Kidney (tissue), 14 donors: ENCODE results near the gene TRIM59. TPM values are rescaled to one million over a fixed set of nuclear protein-coding genes. Genes with fewer than 3 reads are reported as not detected.

Experiments used
- DNase-seq, 5 donors: peaks; one replicate each; pipeline ENCODE4 v3.0.0-alpha.2; 2013 to 2020
- FAIRE-seq: peaks from 2 replicates; lab custom pipeline; 2012; peaks lifted over from hg19 to GRCh38; lab: Jason Lieb, UNC
- H3K27ac ChIP-seq, 2 donors: one replicate each; pipeline ENCODE4 v1.7.0; 2013; ENCODE audit warnings: low read depth in 2 of 2, low read length in 2 of 2, inconsistent platforms in 1 of 2
- H3K27me3 ChIP-seq: one replicate; pipeline ENCODE4 v1.7.1; 2013; ENCODE audit warnings: low read length, inconsistent platforms; ENCODE audit not compliant: control insufficient read depth, insufficient read depth
- H3K36me3 ChIP-seq, 3 donors: one replicate each; pipeline versions ENCODE4 v1.7.0 to v1.7.1; 2013; ENCODE audit warnings: low read length in 3 of 3, control low read depth in 1 of 3, inconsistent platforms in 1 of 3; ENCODE audit not compliant: insufficient read depth in 3 of 3, control insufficient read depth in 2 of 3
- H3K4me1 ChIP-seq, 3 donors: one replicate each; pipeline versions ENCODE4 v1.7.0 to v1.7.1; 2013; ENCODE audit warnings: low read length in 3 of 3, inconsistent platforms in 1 of 3, low read depth in 1 of 3; ENCODE audit not compliant: control insufficient read depth in 2 of 3, insufficient read depth in 2 of 3
- H3K4me3 ChIP-seq, 3 donors: one replicate each; pipeline versions ENCODE4 v1.7.0 to v1.8.1; 2013; ENCODE audit warnings: low read length in 3 of 3, control low read depth in 1 of 3, inconsistent platforms in 1 of 3
- H3K9ac ChIP-seq, 3 donors: one replicate each; pipeline versions ENCODE4 v1.7.0 to v1.7.1; 2013; ENCODE audit warnings: low read length in 3 of 3, control low read depth in 1 of 3, inconsistent platforms in 1 of 3
- H3K9me3 ChIP-seq, 3 donors: one replicate each; pipeline versions ENCODE4 v1.7.0 to v1.7.1; 2013; ENCODE audit warnings: low read length in 3 of 3, control low read depth in 1 of 3, inconsistent platforms in 1 of 3; ENCODE audit not compliant: control insufficient read depth in 2 of 3, insufficient read depth in 1 of 3
- CTCF ChIP-seq: IDR thresholded peaks from 3 replicates; pipeline ENCODE4 v1.5.1; 2012; ENCODE audit warnings: mild to moderate bottlenecking, moderate library complexity, borderline replicate concordance; ENCODE audit not compliant: insufficient read depth; ENCODE audit errors: extremely low read depth
- intact Hi-C: fragments of 100-400 bp; cut with DNase I; formaldehyde crosslinking; loops from one replicate; pipeline ENCODE4 v1.11.1; 2022
- polyA plus RNA-seq: library from polyadenylated mRNA; stranded (reverse); fragments of 350-450 nt; fragmentation: Illumina TruSeq; extraction: RNeasy Lipid Tissue Mini Kit (QIAGEN cat#74804); gene quantifications from one replicate; pipeline ENCODE4 v1.2.3, GENCODE V29; 2014; ENCODE audit warnings: low read depth, low replicate concordance; ENCODE audit not compliant: insufficient read depth
- total RNA-seq: library from RNA; stranded (reverse); fragmentation: NEBNext Ultra II Directional; extraction: Animal tissue kit (Norgen Biotek cat#: 25700); gene quantifications from one replicate; pipeline ENCODE4 v1.2.1, GENCODE V29; 2021
- donor health status: control.
- donor health status: control.
- donor health status: control.
- donor health status: control.
- donor health status: control.
- donor health status: DM: yes; HTN: yes; CAD: no.
- donor health status: Normal renal cell carcinoma (clear cell type).

The TRIM59 gene
- total and polyA plus RNA-seq, 2 donors from 2014 or later, result 0.84 to 4.8 TPM

DNA sequence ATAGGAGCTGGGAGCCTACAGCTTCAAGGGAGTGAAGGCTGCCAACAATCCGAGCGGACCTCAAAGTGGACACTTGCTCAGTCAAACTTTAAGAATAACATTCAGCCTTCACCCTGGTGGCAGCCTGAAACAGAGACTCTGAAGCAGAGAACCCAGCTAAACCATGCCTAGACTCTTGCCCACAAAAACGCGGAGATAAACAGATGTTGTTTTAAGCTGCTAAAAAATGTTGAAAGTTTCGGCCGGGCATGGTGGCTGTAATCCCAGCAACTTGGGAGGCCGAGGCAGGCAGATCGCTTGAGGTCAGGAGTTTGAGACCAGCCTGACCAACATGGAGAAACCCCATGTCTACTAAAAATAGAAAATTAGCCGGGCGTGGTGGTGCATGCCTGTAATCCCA is 29.8 kb upstream of the TRIM59 start:
- DNase-seq (no peak), FAIRE-seq (no peak)
- TF ChIP-seq CTCF, result no peak
- no peak overlapping the region for H3K9ac ChIP-seq
- H3K27ac ChIP-seq, result no peak overlapping the region
- no peaks in the 10 kb centered on the region for H3K9me3 ChIP-seq
- no peaks in the 10 kb centered on the region for H3K27me3 ChIP-seq
- H3K4me1 ChIP-seq, result no peaks in the 10 kb centered on the region
- H3K4me3 ChIP-seq, result no peak overlapping the region
- intact Hi-C loops, result no loop called here
- H3K36me3 ChIP-seq, result no peaks in the 10 kb centered on the region

- Histone ChIP-seq H3K9me3 (no peaks in the 10 kb centered on the region), H3K4me1 (no peaks in the 10 kb centered on the region), H3K4me3 (no peak overlapping the region), H3K36me3 (no peaks in the 10 kb centered on the region), H3K27ac (no peak overlapping the region), H3K9ac (no peak overlapping the region), H3K27me3 (no peaks in the 10 kb centered on the region)
- intact Hi-C loops, result no loop called here
- FAIRE-seq, result no peak
- TF ChIP-seq CTCF, result no peak
- no peak for DNase-seq
These were observed 28.8 kb upstream of the TRIM59 start for GRCh38 chr3:160478338-160478737.

DNA sequence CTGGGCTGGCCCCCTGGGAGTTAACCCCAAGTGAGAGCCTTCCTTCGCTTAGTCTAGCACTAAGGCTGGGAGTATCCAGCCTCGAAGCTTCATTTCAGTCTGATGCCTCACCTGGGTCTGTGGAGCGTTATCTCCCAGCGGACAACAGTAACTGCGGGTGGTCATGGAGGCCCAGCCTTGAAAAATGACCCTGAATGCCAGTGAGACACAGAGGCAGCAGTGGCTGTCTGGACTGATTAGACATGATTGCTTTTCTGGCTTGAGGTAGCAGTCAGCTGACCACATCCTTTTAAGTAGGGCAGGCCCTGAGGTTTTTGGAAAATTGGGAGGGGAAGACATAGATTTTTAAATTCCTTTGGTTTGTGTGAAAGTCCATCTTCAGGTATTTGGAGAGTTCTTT is 28.2 kb upstream of the TRIM59 start:
- Histone ChIP-seq H3K9ac (no peak overlapping the region), H3K27ac (no peak overlapping the region), H3K36me3 (no peaks in the 10 kb centered on the region), H3K4me1 (no peaks in the 10 kb centered on the region), H3K27me3 (no peaks in the 10 kb centered on the region), H3K4me3 (no peak overlapping the region), H3K9me3 (no peaks in the 10 kb centered on the region)
- intact Hi-C loops, result no loop called here
- no peak for DNase-seq
- no peak for TF ChIP-seq CTCF
- no peak for FAIRE-seq

DNA sequence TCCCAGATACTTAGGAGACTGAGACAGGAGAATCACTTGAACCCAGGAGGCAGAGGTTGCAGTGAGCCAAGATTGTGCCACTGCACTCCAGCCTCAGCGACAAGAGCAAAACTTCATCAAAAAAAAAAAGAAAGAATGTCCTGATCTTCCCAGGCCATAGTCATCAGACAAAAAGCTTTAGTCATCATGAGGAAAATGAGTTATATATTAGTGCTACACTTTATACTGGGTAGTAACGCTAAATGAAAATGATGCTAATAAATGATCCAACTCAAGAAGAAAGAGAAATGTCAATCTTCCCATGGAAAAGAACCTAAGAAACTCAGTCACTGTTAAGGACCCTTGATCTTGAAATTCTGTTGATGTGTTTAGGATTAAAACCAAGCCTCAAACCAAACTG is 26.3 kb upstream of the TRIM59 start:
- Histone ChIP-seq H3K4me1 (no peaks in the 10 kb centered on the region), H3K36me3 (no peaks in the 10 kb centered on the region), H3K4me3 (no peak overlapping the region), H3K9ac (no peak overlapping the region), H3K9me3 (no peaks in the 10 kb centered on the region), H3K27ac (no peak overlapping the region), H3K27me3 (no peaks in the 10 kb centered on the region)
- DNase-seq, result no peak
- intact Hi-C loops, result no loop called here
- FAIRE-seq, result no peak
- TF ChIP-seq CTCF, result no peak
